WTC11 (cell line): ENCODE results near the gene BICD2. TPM values are rescaled to one million over a fixed set of nuclear protein-coding genes. Genes with fewer than 3 reads are reported as not detected.

ENCODE experiments used
- ATAC-seq: fragments of 200-7000 bp; cut with Tn5 transposase; 2 replicates; pipeline ENCODE4 v1.10.0; 2021; ENCODE audit warnings: mild to moderate bottlenecking, moderate library complexity
- CTCF ChIA-PET: fragments of 300-600 bp; sonication (Branson Sonifier 250); formaldehyde crosslinking; loops from one replicate; lab custom pipeline; 2021; ENCODE audit warnings: antibody characterized with exemption; lab: Charles Lee
- POLR2A ChIA-PET: fragments of 350-600 bp; sonication (Branson Sonifier 250); formaldehyde crosslinking; loops from one replicate; lab custom pipeline; 2021; ENCODE audit warnings: antibody characterized with exemption; lab: Charles Lee
- DNase-seq: peaks from one replicate; pipeline ENCODE4 v3.0.0; 2021; ENCODE audit warnings: low spot score
- H3K27ac Mint-ChIP-seq: 2 replicates; pipeline ENCODE4 v1.8.0; 2021; ENCODE audit warnings: mixed read lengths
- H3K27me3 Mint-ChIP-seq: 2 replicates; pipeline ENCODE4 v1.8.0; 2021; ENCODE audit warnings: low read depth, mild to moderate bottlenecking, moderate library complexity, mixed read lengths
- H3K36me3 Mint-ChIP-seq: 2 replicates; pipeline ENCODE4 v1.8.0; 2021; ENCODE audit warnings: mixed read lengths
- H3K4me1 Mint-ChIP-seq: 2 replicates; pipeline ENCODE4 v1.8.0; 2022; ENCODE audit warnings: mixed read lengths
- H3K4me3 Mint-ChIP-seq: 2 replicates; pipeline ENCODE4 v1.8.0; 2021; ENCODE audit warnings: mild to moderate bottlenecking, moderate library complexity, mixed read lengths
- H3K9me3 Mint-ChIP-seq: 2 replicates; pipeline ENCODE4 v1.8.0; 2021; ENCODE audit warnings: mixed read lengths
- CREM ChIP-seq: sonication (generic); formaldehyde crosslinking; IDR thresholded peaks from 2 replicates; pipeline ENCODE4 v1.8.1; 2022; ENCODE audit warnings: mild to moderate bottlenecking, missing genetic modification reagents, moderate library complexity
- ESRRA ChIP-seq: sonication (generic); formaldehyde crosslinking; IDR thresholded peaks from 2 replicates; pipeline ENCODE4 v1.8.1; 2022; ENCODE audit warnings: mild to moderate bottlenecking, missing genetic modification reagents, borderline replicate concordance
- FOXK1 ChIP-seq: sonication (generic); formaldehyde crosslinking; IDR thresholded peaks from 2 replicates; pipeline ENCODE4 v1.8.0; 2022; ENCODE audit warnings: mild to moderate bottlenecking, moderate library complexity, missing genetic modification reagents
- FOXP4 ChIP-seq: sonication (generic); formaldehyde crosslinking; IDR thresholded peaks from 2 replicates; pipeline ENCODE4 v1.8.0; 2022; ENCODE audit warnings: mild to moderate bottlenecking, missing genetic modification reagents
- GABPB1 ChIP-seq: sonication (generic); formaldehyde crosslinking; IDR thresholded peaks from 2 replicates; pipeline ENCODE4 v1.8.1; 2023; ENCODE audit warnings: mild to moderate bottlenecking, missing genetic modification reagents
- GTF2I ChIP-seq: fragments of 250-450 bp; sonication (Bioruptor Pico); conservative IDR thresholded peaks from 2 replicates; pipeline ENCODE4 v1.4.0; 2021; ENCODE audit warnings: mild to moderate bottlenecking
- MYBL2 ChIP-seq: sonication (generic); formaldehyde crosslinking; IDR thresholded peaks from 2 replicates; pipeline ENCODE4 v1.8.1; 2023; ENCODE audit warnings: mild to moderate bottlenecking, moderate library complexity, missing genetic modification reagents
- NFE2L1 ChIP-seq: sonication (generic); formaldehyde crosslinking; IDR thresholded peaks from 2 replicates; pipeline ENCODE4 v1.8.1; 2023; ENCODE audit warnings: missing genetic modification reagents
- PRRX2 ChIP-seq: fragments of 250-450 bp; sonication (Bioruptor Pico); IDR thresholded peaks from 2 replicates; pipeline ENCODE4 v1.8.0; 2021; ENCODE audit warnings: mild to moderate bottlenecking
- RELA ChIP-seq: sonication (generic); formaldehyde crosslinking; IDR thresholded peaks from 2 replicates; pipeline ENCODE4 v1.8.1; 2022; ENCODE audit warnings: missing genetic modification reagents, mild to moderate bottlenecking, borderline replicate concordance
- SOX15 ChIP-seq: fragments of 250-450 bp; sonication (Bioruptor Pico); IDR thresholded peaks from 2 replicates; pipeline ENCODE4 v1.9.0; 2021; ENCODE audit warnings: mild to moderate bottlenecking
- ZNF232 ChIP-seq: sonication (generic); formaldehyde crosslinking; IDR thresholded peaks from 2 replicates; pipeline ENCODE4 v1.8.0; 2022; ENCODE audit warnings: mild to moderate bottlenecking, missing genetic modification reagents
- ZNF263 ChIP-seq: sonication (generic); formaldehyde crosslinking; IDR thresholded peaks from 2 replicates; pipeline ENCODE4 v1.8.1; 2022; ENCODE audit warnings: low read depth, mild to moderate bottlenecking, moderate library complexity, missing genetic modification reagents
- total RNA-seq: library from RNA; stranded (reverse); gene quantifications from 3 replicates; pipeline ENCODE4 v1.2.3, GENCODE V29; 2021
- TF ChIP-seq, protein P1 (sequence below): sonication (generic); formaldehyde crosslinking; IDR thresholded peaks from 2 replicates; pipeline ENCODE4 v1.8.1; 2022; ENCODE audit warnings: mild to moderate bottlenecking, moderate library complexity, missing genetic modification reagents
- TF ChIP-seq, protein P2 (sequence below): sonication (generic); formaldehyde crosslinking; IDR thresholded peaks from 2 replicates; pipeline ENCODE4 v1.8.1; 2023; ENCODE audit warnings: mild to moderate bottlenecking, moderate library complexity, missing genetic modification reagents
- TF ChIP-seq, protein P3 (sequence below): sonication (generic); formaldehyde crosslinking; IDR thresholded peaks from 2 replicates; pipeline ENCODE4 v1.8.1; 2023; ENCODE audit warnings: mild to moderate bottlenecking, missing genetic modification reagents
- TF ChIP-seq, protein P4 (sequence below): fragments of 250-450 bp; sonication (Bioruptor Pico); conservative IDR thresholded peaks from 2 replicates; pipeline ENCODE4 v1.9.0; 2021; ENCODE audit warnings: mild to moderate bottlenecking
- TF ChIP-seq, protein P5 (sequence below): sonication (generic); formaldehyde crosslinking; IDR thresholded peaks from 2 replicates; pipeline ENCODE4 v1.8.1; 2022; ENCODE audit warnings: mild to moderate bottlenecking, missing genetic modification reagents, moderate library complexity, borderline replicate concordance

Gene BICD2
- total RNA-seq, 1 experiment from 2014 or later: 38.7 TPM

GRCh38 chr9:92752812-92753404, 11.7 kb downstream of the BICD2 start:
- POLR2A ChIA-PET: no interaction called here
- ATAC-seq (no peak), DNase-seq (no peak)
- H3K4me1 Mint-ChIP-seq: peaks cover 86% of the 10 kb centered on the region
- CTCF ChIA-PET: interaction anchor here (0.7 to 1.5 kb wide), 2 partner anchors 35 to 38 kb away, joined by 4 read pairs; no protein-coding TSS in a partner anchor
- H3K27ac Mint-ChIP-seq: peak overlapping the region; percentile 55
- peaks cover 5% of the 10 kb centered on the region for H3K9me3 Mint-ChIP-seq
- TF ChIP-seq, protein P1, sequence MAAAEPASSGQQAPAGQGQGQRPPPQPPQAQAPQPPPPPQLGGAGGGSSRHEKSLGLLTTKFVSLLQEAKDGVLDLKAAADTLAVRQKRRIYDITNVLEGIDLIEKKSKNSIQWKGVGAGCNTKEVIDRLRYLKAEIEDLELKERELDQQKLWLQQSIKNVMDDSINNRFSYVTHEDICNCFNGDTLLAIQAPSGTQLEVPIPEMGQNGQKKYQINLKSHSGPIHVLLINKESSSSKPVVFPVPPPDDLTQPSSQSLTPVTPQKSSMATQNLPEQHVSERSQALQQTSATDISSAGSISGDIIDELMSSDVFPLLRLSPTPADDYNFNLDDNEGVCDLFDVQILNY (CRISPR knock-in tag): no peak
- TF ChIP-seq MYBL2 (CRISPR knock-in tag): no peak
- no peak for TF ChIP-seq PRRX2 (CRISPR knock-in tag)
- TF ChIP-seq GABPB1 (CRISPR knock-in tag): no peak
- no peak for TF ChIP-seq RELA (CRISPR knock-in tag)
- TF ChIP-seq, protein P2, sequence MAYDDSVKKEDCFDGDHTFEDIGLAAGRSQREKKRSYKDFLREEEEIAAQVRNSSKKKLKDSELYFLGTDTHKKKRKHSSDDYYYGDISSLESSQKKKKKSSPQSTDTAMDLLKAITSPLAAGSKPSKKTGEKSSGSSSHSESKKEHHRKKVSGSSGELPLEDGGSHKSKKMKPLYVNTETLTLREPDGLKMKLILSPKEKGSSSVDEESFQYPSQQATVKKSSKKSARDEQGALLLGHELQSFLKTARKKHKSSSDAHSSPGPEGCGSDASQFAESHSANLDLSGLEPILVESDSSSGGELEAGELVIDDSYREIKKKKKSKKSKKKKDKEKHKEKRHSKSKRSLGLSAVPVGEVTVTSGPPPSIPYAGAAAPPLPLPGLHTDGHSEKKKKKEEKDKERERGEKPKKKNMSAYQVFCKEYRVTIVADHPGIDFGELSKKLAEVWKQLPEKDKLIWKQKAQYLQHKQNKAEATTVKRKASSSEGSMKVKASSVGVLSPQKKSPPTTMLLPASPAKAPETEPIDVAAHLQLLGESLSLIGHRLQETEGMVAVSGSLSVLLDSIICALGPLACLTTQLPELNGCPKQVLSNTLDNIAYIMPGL (CRISPR knock-in tag): no peak
- no peak for TF ChIP-seq ZNF263 (CRISPR knock-in tag)
- TF ChIP-seq GTF2I (CRISPR knock-in tag): no peak
- TF ChIP-seq, protein P3, sequence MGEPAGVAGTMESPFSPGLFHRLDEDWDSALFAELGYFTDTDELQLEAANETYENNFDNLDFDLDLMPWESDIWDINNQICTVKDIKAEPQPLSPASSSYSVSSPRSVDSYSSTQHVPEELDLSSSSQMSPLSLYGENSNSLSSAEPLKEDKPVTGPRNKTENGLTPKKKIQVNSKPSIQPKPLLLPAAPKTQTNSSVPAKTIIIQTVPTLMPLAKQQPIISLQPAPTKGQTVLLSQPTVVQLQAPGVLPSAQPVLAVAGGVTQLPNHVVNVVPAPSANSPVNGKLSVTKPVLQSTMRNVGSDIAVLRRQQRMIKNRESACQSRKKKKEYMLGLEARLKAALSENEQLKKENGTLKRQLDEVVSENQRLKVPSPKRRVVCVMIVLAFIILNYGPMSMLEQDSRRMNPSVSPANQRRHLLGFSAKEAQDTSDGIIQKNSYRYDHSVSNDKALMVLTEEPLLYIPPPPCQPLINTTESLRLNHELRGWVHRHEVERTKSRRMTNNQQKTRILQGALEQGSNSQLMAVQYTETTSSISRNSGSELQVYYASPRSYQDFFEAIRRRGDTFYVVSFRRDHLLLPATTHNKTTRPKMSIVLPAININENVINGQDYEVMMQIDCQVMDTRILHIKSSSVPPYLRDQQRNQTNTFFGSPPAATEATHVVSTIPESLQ (CRISPR knock-in tag): no peak
- TF ChIP-seq, protein P4, sequence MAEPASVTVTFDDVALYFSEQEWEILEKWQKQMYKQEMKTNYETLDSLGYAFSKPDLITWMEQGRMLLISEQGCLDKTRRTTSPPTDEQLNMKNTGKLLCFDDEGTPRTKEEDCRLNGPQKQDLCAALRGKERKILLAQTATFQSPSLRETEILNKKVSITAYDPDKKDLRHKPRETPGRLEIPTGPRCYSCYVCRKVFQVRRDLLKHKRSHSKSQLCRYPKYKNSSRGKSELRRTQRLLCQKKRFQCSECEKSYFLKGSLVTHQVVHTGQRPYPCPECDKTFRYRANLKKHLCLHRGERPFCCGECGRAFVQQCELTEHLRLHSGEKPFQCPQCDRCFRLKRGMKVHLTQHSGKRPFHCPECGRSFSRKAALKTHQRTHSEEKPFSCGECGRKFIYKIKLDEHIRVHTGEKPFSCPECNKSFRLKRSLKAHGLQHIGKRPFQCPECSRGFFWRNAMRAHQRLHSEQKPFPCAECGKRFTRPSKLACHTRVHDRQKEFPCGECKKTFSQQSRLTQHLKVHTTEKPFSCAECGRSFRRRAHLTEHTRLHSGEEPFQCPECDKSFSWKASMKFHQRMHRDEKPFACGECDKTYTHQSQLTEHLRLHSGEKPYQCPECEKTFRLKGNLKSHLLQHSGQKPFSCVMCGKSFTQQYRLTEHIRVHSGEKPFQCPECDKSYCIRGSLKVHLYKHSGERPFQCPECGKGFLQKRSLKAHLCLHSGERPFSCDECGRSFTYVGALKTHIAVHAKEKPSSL (CRISPR knock-in tag): no peak
- TF ChIP-seq ESRRA (CRISPR knock-in tag): no peak
- TF ChIP-seq, protein P5, sequence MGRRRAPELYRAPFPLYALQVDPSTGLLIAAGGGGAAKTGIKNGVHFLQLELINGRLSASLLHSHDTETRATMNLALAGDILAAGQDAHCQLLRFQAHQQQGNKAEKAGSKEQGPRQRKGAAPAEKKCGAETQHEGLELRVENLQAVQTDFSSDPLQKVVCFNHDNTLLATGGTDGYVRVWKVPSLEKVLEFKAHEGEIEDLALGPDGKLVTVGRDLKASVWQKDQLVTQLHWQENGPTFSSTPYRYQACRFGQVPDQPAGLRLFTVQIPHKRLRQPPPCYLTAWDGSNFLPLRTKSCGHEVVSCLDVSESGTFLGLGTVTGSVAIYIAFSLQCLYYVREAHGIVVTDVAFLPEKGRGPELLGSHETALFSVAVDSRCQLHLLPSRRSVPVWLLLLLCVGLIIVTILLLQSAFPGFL: no peak
- no peak for TF ChIP-seq SOX15 (CRISPR knock-in tag)
- TF ChIP-seq NFE2L1 (CRISPR knock-in tag): no peak
- no peak for TF ChIP-seq ZNF232 (CRISPR knock-in tag)
- TF ChIP-seq CREM: no peak
- no peak for TF ChIP-seq FOXK1
- no peak for TF ChIP-seq FOXP4 (CRISPR knock-in tag)
- H3K4me3 Mint-ChIP-seq: no peak overlapping the region
- H3K27me3 Mint-ChIP-seq: no peaks in the 10 kb centered on the region
- H3K36me3 Mint-ChIP-seq: peaks cover 15% of the 10 kb centered on the region
